Ovary (tissue), 10 donors: ENCODE results near the gene TM9SF4. TPM values are rescaled to one million over a fixed set of nuclear protein-coding genes. Genes with fewer than 3 reads are reported as not detected.

ENCODE experiments used
- DNase-seq, 5 donors: peaks; one replicate each; pipeline ENCODE4 v3.0.0-alpha.2; 2019 to 2020
- H3K27ac ChIP-seq, 2 donors: fragments of 200-600 bp; one replicate each; pipeline versions ENCODE4 v1.5.1 to v1.8.0; 2019 to 2022
- H3K27me3 ChIP-seq: fragments of 200-600 bp; one replicate; pipeline ENCODE4 v1.8.0; 2022
- H3K36me3 ChIP-seq: fragments of 200-600 bp; sonication (generic); one replicate; pipeline ENCODE4 v1.5.1; 2019
- H3K4me1 ChIP-seq: one replicate; pipeline ENCODE4 v1.8.1; 2013; ENCODE audit warnings: mild to moderate bottlenecking, moderate library complexity; ENCODE audit not compliant: insufficient read depth
- H3K4me3 ChIP-seq: fragments of 200-600 bp; sonication (generic); one replicate; pipeline ENCODE4 v1.5.1; 2017
- H3K9me3 ChIP-seq, 2 donors: fragments of 200-600 bp in 1 of 2; sonication (generic) in 1 of 2; one replicate each; pipeline versions ENCODE4 v1.5.1 to v1.8.1; 2013 to 2019; ENCODE audit warnings: mild to moderate bottlenecking in 1 of 2, moderate library complexity in 1 of 2
- CTCF ChIP-seq, 3 donors: fragments of 450-650 bp in 2 of 3; fragments of 200-600 bp in 1 of 3; IDR thresholded peaks; one replicate each; pipeline versions ENCODE4 v1.5.1 to v1.8.0; 2016 to 2022; ENCODE audit warnings: antibody characterized with exemption in 3 of 3, mild to moderate bottlenecking in 1 of 3
- EP300 ChIP-seq: sonication (generic); formaldehyde crosslinking; IDR thresholded peaks from one replicate; pipeline ENCODE4 v1.6.1; 2017; ENCODE audit warnings: antibody characterized with exemption
- POLR2A ChIP-seq: fragments of 450-650 bp; IDR thresholded peaks from one replicate; pipeline ENCODE4 v1.6.1; 2017; ENCODE audit warnings: antibody characterized with exemption, mild to moderate bottlenecking, moderate library complexity
- WGBS, 3 donors: extraction: QIAGEN DNeasy Blood & Tissue Kit in 1 of 3; methylation state at CpG; one replicate each; pipeline versions ENCODE4 v1.1.5 to v1.1.7; 2013 to 2017; 5-methylcytosine and 5-hydroxymethylcytosine counted together
- intact Hi-C, 4 donors: fragments of 100-400 bp; cut with DNase I; formaldehyde crosslinking; loops; one replicate each; pipeline versions ENCODE4 v1.11.0 to v1.15.1; 2022 to 2023
- long read RNA-seq, 3 donors: library from polyadenylated mRNA in 2 of 3; unstranded in 2 of 3; transcript quantifications; one replicate each; pipeline ENCODE4 v2.0.0 and lab custom pipeline, GENCODE V29; 2021 to 2026
- polyA plus RNA-seq, 2 donors: library from polyadenylated mRNA; stranded (reverse); fragments of 200-250 nt in 1 of 2; fragments of 350-450 nt in 1 of 2; fragmentation: Illumina TruSeq in 1 of 2; extraction: RNeasy Lipid Tissue Mini Kit (QIAGEN cat#74804) in 1 of 2; gene quantifications; one replicate each; pipeline ENCODE4 v1.2.3, GENCODE V29; 2013 to 2014
- total RNA-seq, 7 donors: library from RNA; depleted of rRNA in 2 of 7; stranded (reverse); fragments of >200 nt in 2 of 7; fragmentation: NEBNext Ultra II Directional in 3 of 7; extraction: Animal tissue kit (Norgen Biotek cat#: 25700) in 3 of 7; gene quantifications; one replicate each; pipeline versions ENCODE4 v1.1.0 to v1.2.4, GENCODE V29; 2016 to 2023
- donor health status: DM: no; HTN: no; CAD: no; lungs with moderate emphysema.
- donor health status: DM: no; HTN: no; CAD: no.
- donor health status: Bipolar disorder and iron deficiency.
- donor health status: DM: yes; HTN: yes; CAD: no.
- donor health status: DM: no; HTN: no; CAD: no.
- donor health status: DM: yes; HTN: yes; CAD: no.

The TM9SF4 gene
- total RNA-seq (10 to 100 TPM; 16.2 to 51.0 (median 37.2) TPM), polyA plus RNA-seq (10 to 100 TPM; 25.4 to 50.0 TPM)
- long read RNA-seq, donor 1, transcript TM9SF4-202 (18 exons, 3,978 nt), result major isoform, 33 of 98 reads
- long read RNA-seq, donor 1, partial matches to known transcripts, result 21 of 98 reads
- long read RNA-seq, donor 1, other reads (novel, unspliced or antisense), result 41 of 98 reads
- long read RNA-seq, donor 2, transcript TM9SF4-202 (18 exons, 3,978 nt), result major isoform, 10 of 17 reads
- long read RNA-seq, donor 2, partial matches to known transcripts, result 6 of 17 reads
- long read RNA-seq, donor 2, other reads (novel, unspliced or antisense), result 0 of 17 reads
- long read RNA-seq, donor 3, transcript TM9SF4-202 (18 exons, 3,978 nt), result major isoform, 30 of 61 reads
- long read RNA-seq, donor 3, partial matches to known transcripts, result 8 of 61 reads
- long read RNA-seq, donor 3, other reads (novel, unspliced or antisense), result 23 of 61 reads

- Histone ChIP-seq H3K27me3 (no peaks in the 10 kb centered on the region), H3K27ac (peak within 1 kb of the TSS; percentile 93 to 98), H3K36me3 (no peaks in the 10 kb centered on the region), H3K9me3 (no peaks in the 10 kb centered on the region), H3K4me1 (peaks cover 8% of the 10 kb centered on the region), H3K4me3 (peak within 1 kb of the TSS; percentile 77)
- 0 to 1% (median 0%) methylated on average over 38 of the region's 38 CpGs for WGBS, 3 donors
- peak; percentile 21 for TF ChIP-seq EP300
- no peak for TF ChIP-seq CTCF (IDR thresholded peaks at IDR 0.05)
- peak; percentile 62 for TF ChIP-seq POLR2A
- peak; percentile 89 to 93 (median 92) for DNase-seq
- intact Hi-C loops, result loop anchor here in 1 of 4 donors (10.0 kb wide), 1 partner anchor 85 kb away; no protein-coding TSS in a partner anchor
Observed at GRCh38 chr20:32109392-32110172, at the start of gene TM9SF4. TSS of gene TM9SF4 (plus strand) at chr20:32109714. CDS start at chr20:32109741, 27 bp downstream.

GRCh38 chr20:32062776-32063170 lies 46.7 kb upstream of the TM9SF4 start:
- H3K4me3 ChIP-seq, result no peak overlapping the region
- DNase-seq, result no peak
- H3K9me3 ChIP-seq, result no peaks in the 10 kb centered on the region
- H3K27ac ChIP-seq, result no peak overlapping the region
- TF ChIP-seq CTCF (IDR thresholded peaks at IDR 0.05) (no peak), POLR2A (no peak), EP300 (no peak)
- WGBS, 3 donors, result 64 to 67% (median 65%) methylated on average over 4 of the region's 4 CpGs
- no peaks in the 10 kb centered on the region for H3K4me1 ChIP-seq
- no peaks in the 10 kb centered on the region for H3K27me3 ChIP-seq
- intact Hi-C loops, result no loop called here
- H3K36me3 ChIP-seq, result no peaks in the 10 kb centered on the region

- Histone ChIP-seq H3K4me3 (no peak overlapping the region), H3K4me1 (no peaks in the 10 kb centered on the region), H3K36me3 (no peaks in the 10 kb centered on the region), H3K9me3 (no peaks in the 10 kb centered on the region), H3K27me3 (no peaks in the 10 kb centered on the region), H3K27ac (no peak overlapping the region)
- TF ChIP-seq POLR2A, result no peak
- no peak for TF ChIP-seq EP300
- no peak for TF ChIP-seq CTCF (IDR thresholded peaks at IDR 0.05)
- DNase-seq, result no peak
- 47 to 76% (median 65%) methylated on average over 4 of the region's 4 CpGs for WGBS, 3 donors
- intact Hi-C loops, result no loop called here
Observed at GRCh38 chr20:32063695-32064094, 45.8 kb upstream of the TM9SF4 start.

- intact Hi-C loops, result no loop called here
- no peak overlapping the region for H3K27ac ChIP-seq
- no peaks in the 10 kb centered on the region for H3K9me3 ChIP-seq
- 59 to 68% (median 60%) methylated on average over 7 of the region's 7 CpGs for WGBS, 3 donors
- no peak for DNase-seq
- H3K4me1 ChIP-seq, result no peaks in the 10 kb centered on the region
- no peaks in the 10 kb centered on the region for H3K27me3 ChIP-seq
- H3K36me3 ChIP-seq, result no peaks in the 10 kb centered on the region
- no peak for TF ChIP-seq POLR2A
- TF ChIP-seq CTCF (IDR thresholded peaks at IDR 0.05), result no peak
- TF ChIP-seq EP300, result no peak
- no peak overlapping the region for H3K4me3 ChIP-seq
Observed at GRCh38 chr20:32064667-32065066, 44.8 kb upstream of the TM9SF4 start.
